GM23248 (cell line): Measurements from ENCODE around the gene HEATR1.

Experiments
- EZH2 ChIP-seq: fragments of 200-600 bp; sonication (generic); IDR thresholded peaks from 2 replicates; pipeline ENCODE4 v1.6.1; 2018; ENCODE audit warnings: antibody characterized with exemption, mild to moderate bottlenecking; ENCODE audit not compliant: insufficient read depth, poor library complexity, severe bottlenecking
- EZH2phosphoT487 ChIP-seq: fragments of 200-600 bp; sonication (generic); IDR thresholded peaks from 2 replicates; pipeline ENCODE4 v1.6.1; 2018; ENCODE audit warnings: antibody characterized with exemption, moderate library complexity, mild to moderate bottlenecking, low read depth; ENCODE audit not compliant: insufficient read depth

DNA sequence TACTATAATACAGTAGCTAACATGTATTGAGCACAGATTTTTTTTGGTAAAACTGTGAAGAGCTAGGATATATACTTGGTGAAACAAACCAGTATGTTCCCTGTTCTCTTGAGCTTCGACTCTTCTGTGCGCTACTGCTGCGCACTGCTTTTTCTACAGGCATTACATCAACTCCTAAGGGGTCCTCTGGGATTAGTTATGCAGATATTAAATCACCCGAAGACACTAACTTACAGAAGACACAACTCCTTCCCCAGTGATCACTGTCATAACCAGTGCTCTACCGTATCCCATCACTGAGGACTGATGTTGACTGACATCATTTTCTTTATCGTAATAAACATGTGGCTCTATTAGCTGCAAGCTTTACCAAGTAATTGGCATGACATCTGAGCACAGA lies 55.9 kb downstream of the HEATR1 start:
- TF ChIP-seq EZH2phosphoT487 (no peak), EZH2 (no peak)
